Activated CD8-positive, alpha-beta memory T cell treated with anti-CD3 and anti-CD28 coated beads, Interleukin-2, amount 50 U/mL, for 48 hours (primary cell): ENCODE measurements around the gene CACFD1.

Experiments used
- DNase-seq: peaks from one replicate; pipeline ENCODE4 v3.0.0-alpha.2; 2020

CACFD1 gene

GRCh38 chr9:133505901-133506652 is 46.3 kb downstream of the CACFD1 start:
- DNase-seq: no peak

- no peak for DNase-seq
Observed at GRCh38 chr9:133506653-133507038, 46.9 kb downstream of the CACFD1 start.

- no peak for DNase-seq
Observed at GRCh38 chr9:133507246-133507965, 47.6 kb downstream of the CACFD1 start.

GRCh38 chr9:133508046-133508445 is 48.3 kb downstream of the CACFD1 start:
- no peak for DNase-seq

GRCh38 chr9:133509179-133510083 is 49.7 kb downstream of the CACFD1 start:
- DNase-seq: no peak

- no peak for DNase-seq
Observed at GRCh38 chr9:133510926-133511505, 51.2 kb downstream of the CACFD1 start.

- DNase-seq: no peak
Observed at GRCh38 chr9:133511607-133512006, 51.8 kb downstream of the CACFD1 start.

- DNase-seq: no peak
Observed at GRCh38 chr9:133512253-133513213, 52.8 kb downstream of the CACFD1 start.

- no peak for DNase-seq
Observed at GRCh38 chr9:133513214-133514100, 53.7 kb downstream of the CACFD1 start.

GRCh38 chr9:133514460-133515239 is 54.9 kb downstream of the CACFD1 start:
- DNase-seq: no peak

GRCh38 chr9:133515240-133515610 is 55.4 kb downstream of the CACFD1 start:
- no peak for DNase-seq

- DNase-seq: no peak
Observed at GRCh38 chr9:133515615-133516255, 56.0 kb downstream of the CACFD1 start.

GRCh38 chr9:133516256-133516960 is 56.6 kb downstream of the CACFD1 start:
- DNase-seq: no peak

GRCh38 chr9:133516961-133517350 is 57.2 kb downstream of the CACFD1 start:
- no peak for DNase-seq

GRCh38 chr9:133517711-133518110 is 57.9 kb downstream of the CACFD1 start:
- DNase-seq: no peak

- DNase-seq: no peak
Observed at GRCh38 chr9:133518200-133518599, 58.4 kb downstream of the CACFD1 start.

- DNase-seq: no peak
Observed at GRCh38 chr9:133518706-133519449, 59.1 kb downstream of the CACFD1 start.

- no peak for DNase-seq
Observed at GRCh38 chr9:133519693-133520092, 59.9 kb downstream of the CACFD1 start.
